GM21447 (cell line): Measurements from ENCODE around the gene CELA3A.
"Not testable (repeated sequence)": the region's sequence is repeated elsewhere in the genome, so short reads cannot be mapped to it uniquely, and the experiment has no call there.

Source experiments
- ATAC-seq: cut with Tn5 transposase; IDR thresholded peaks from one replicate; pipeline ENCODE4 v1.9.1; 2021; ENCODE audit not compliant: unreplicated experiment

The CELA3A gene

GRCh38 chr1:22012752-22013151, 11.3 kb downstream of the CELA3A start:
- not testable (repeated sequence) for ATAC-seq

- not testable (repeated sequence) for ATAC-seq
These were observed 13.2 kb downstream of the CELA3A start for GRCh38 chr1:22014575-22015206.

DNA sequence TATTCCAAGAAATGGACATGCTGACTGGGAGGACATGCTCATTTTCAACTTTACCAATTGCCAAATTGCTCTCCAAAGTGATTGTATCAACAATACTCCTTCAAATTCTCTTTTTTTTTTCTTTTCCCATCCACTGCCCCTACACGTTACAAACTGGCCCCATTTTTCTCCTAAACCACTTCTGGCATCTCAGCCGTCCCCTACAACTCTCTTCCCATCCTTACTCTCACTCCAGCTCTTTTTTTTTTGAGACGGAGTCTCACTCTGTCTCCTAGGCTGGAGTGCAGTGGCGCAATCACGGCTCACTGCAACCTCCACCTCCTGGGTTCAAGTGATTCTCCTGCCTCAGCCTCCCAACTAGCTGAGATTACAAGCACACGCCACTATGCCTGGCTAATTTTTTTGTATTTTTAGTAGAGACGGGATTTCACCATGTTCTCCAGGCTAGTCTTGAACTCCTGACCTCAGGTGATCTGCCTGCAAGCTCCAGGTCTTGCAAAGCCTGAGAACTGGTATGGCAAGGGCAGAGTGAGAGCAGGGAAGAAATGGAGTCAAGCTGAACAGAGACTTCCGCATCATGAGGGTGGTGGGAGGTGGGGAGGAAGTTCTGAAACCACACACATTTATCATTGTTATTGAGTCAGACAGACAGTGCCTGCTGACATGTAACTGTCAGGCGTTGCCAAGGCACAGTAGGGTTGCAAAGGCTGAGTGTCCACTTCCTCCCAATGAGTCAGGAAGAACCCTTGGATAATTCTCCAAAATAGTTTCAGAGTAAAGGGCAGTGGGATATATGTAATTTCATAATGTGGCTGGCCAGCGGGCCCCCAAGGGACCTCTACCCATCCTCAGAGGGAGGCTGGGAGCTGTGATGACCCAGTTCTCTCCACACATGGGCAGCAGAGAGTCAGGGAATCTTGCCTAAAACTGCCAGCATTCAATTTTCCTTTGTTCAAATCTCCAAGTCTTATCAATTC, 17.4 kb downstream of the CELA3A start:
- ATAC-seq = no peak

- ATAC-seq = no peak
These were observed 19.6 kb downstream of the CELA3A start for GRCh38 chr1:22021061-22021460.

- peak; percentile 33 for ATAC-seq
These were observed 23.3 kb downstream of the CELA3A start for GRCh38 chr1:22024485-22025367.

DNA sequence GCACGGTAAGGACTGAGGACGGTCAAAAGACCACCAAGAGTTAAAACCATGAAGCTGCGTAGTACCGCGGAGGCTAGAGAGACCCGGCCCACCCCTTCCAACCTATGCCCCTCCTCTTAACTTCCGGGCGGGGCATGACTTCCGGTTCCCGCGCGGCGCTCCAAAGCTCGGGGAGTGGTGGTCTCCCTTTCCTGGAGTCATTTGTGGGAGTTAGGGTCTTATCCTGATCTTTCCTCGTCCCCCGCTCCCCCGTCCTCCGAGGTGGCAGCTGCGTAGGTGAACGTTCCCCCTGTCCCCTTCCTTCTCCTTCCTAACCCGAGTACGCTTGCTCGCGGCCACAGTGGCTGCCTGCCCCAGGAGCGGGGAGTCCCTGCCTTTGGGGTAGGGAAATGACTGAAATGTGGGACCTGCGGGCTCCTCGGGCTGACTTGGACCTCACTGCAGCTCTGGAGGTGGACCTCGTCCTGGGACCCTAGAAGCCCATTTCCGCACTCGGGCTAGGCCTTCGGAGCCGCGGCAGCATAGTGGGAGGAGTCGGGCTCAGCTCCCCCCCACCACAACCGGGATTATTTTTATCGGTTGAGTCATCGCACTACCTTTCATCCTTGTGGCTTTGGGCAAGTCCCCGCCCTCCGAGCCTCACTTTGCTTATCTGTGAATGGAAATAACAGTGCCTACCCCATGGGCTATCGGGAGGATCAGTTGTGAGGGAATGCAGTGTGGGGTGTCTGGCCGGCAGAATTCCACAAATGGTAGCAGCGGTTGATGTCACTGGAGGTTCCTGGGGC, 24.1 kb downstream of the CELA3A start:
- peak; percentile 68 for ATAC-seq

GRCh38 chr1:22026924-22027289, 25.4 kb downstream of the CELA3A start:
- no peak for ATAC-seq

- ATAC-seq = no peak
These were observed 28.6 kb downstream of the CELA3A start for GRCh38 chr1:22030057-22030456.

- ATAC-seq = no peak
These were observed 29.0 kb downstream of the CELA3A start for GRCh38 chr1:22030473-22030872.

DNA sequence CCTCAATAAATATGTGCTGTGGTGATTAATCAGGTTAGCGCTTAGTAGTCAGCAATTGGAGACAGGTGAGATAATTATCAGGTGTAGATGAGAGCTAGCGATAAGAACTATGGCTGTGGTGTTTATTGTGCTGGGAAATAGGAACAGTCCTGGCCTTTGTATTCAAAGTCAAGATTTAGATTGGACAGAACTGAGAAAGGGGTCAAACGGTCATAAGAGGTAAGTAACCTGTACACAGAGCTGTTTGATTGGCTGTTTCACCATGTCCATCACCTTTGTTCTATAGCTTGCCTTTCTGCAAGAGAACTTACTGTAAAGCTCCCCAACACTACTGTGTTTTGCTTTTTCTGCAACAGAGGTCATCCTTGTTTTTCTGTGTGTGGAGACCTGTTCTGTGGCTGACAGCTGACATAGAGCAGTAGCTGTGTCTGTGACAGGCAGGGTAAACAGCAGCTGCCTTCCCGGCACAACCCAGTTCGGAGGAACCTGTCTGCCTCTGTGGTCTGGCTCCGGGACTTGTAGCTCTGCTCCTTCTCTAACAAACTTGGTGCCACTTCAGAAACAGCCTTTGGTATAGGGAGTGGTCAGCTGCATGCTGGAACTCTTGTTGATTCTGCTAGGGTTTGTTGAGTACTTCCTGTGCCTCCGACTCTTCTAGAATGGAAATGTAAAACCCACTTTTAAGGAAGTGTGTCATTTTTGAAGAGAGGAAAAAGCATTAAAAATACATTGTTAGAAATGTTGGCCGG, 29.9 kb downstream of the CELA3A start:
- ATAC-seq = no peak

- not testable (repeated sequence) for ATAC-seq
These were observed 33.4 kb downstream of the CELA3A start for GRCh38 chr1:22034834-22035233.

- no peak for ATAC-seq
These were observed 36.1 kb downstream of the CELA3A start for GRCh38 chr1:22037520-22037919.

- no peak for ATAC-seq
These were observed 36.6 kb downstream of the CELA3A start for GRCh38 chr1:22038036-22038435.

GRCh38 chr1:22039594-22040285, 38.3 kb downstream of the CELA3A start:
- ATAC-seq = peak; percentile 97

GRCh38 chr1:22040286-22040623, 38.8 kb downstream of the CELA3A start:
- ATAC-seq = no peak

DNA sequence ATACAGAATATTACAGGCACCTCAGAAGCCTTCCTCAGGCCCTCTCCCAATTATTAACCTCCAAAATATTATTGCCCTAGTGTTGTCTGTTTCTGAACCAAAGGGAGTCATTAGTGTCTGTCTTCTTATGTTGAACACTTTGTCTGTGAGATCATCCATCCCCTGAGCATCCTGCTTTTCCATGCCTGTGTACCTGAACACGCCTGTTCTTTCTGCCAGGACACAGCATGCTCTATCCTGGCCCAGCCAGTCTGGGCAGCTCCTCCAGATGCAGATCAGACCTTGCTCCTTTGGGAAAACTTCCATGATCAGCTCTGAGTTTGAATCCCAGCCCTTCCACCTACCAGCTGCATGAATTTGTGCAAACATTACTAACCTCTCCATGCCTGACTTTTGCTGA, 40.0 kb downstream of the CELA3A start:
- ATAC-seq = no peak

DNA sequence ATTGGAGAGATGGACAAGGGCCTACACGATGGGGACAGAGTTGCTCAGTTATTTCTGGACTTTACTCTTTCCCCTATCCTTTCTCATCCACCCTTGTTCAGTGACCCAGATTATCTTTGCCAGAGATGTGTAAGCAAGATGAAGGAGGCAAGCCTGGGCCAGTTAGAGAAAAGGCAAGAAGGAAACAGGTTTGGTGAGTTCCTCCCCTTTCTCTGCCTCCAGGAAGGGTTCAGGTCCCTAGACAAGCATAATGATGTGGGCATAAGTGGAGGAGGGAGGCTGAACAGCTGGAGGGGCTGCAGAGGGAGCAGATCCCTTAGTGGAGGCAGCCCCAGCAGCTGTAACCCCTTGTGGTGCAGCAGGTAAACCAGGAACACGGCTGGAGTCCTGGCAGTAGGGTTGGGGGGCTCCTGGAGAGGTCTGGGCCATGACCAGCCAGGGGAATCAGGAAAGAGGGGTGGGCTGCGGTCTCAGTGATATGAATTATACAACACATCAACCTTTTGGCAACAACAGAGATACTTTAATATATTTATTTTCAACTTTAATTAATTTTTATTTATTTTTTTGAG, 41.8 kb downstream of the CELA3A start:
- no peak for ATAC-seq

- no peak for ATAC-seq
These were observed 43.4 kb downstream of the CELA3A start for GRCh38 chr1:22044690-22045420.
